ENCODE data around the gene SLC6A18.

- TF ChIP-seq, protein P1, sequence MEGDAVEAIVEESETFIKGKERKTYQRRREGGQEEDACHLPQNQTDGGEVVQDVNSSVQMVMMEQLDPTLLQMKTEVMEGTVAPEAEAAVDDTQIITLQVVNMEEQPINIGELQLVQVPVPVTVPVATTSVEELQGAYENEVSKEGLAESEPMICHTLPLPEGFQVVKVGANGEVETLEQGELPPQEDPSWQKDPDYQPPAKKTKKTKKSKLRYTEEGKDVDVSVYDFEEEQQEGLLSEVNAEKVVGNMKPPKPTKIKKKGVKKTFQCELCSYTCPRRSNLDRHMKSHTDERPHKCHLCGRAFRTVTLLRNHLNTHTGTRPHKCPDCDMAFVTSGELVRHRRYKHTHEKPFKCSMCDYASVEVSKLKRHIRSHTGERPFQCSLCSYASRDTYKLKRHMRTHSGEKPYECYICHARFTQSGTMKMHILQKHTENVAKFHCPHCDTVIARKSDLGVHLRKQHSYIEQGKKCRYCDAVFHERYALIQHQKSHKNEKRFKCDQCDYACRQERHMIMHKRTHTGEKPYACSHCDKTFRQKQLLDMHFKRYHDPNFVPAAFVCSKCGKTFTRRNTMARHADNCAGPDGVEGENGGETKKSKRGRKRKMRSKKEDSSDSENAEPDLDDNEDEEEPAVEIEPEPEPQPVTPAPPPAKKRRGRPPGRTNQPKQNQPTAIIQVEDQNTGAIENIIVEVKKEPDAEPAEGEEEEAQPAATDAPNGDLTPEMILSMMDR (conservative IDR thresholded peaks at IDR 0.05 in 1 of 2, IDR thresholded peaks at IDR 0.05 in 1 of 2; ENCODE audit: low read depth in 1 of 2, low read length in 2 of 2) = no peak
- no peak for TF ChIP-seq EZH2 (IDR thresholded peaks at IDR 0.05; ENCODE audit: low read length, missing control alignments)
Measured at GRCh38 chr5:1244255-1244654, 19.1 kb downstream of the SLC6A18 start.

Measured in fibroblast of lung (primary cell).